HG02852 (cell line): ENCODE measurements around the gene NHSL1.

Source experiments
- ATAC-seq: cut with Tn5 transposase; IDR thresholded peaks from one replicate; pipeline ENCODE4 v1.9.1; 2021; ENCODE audit warnings: mild to moderate bottlenecking, moderate library complexity; ENCODE audit not compliant: unreplicated experiment

The NHSL1 gene

GRCh38 chr6:138467901-138468300, 31.4 kb downstream of the NHSL1 start:
- no peak for ATAC-seq

GRCh38 chr6:138465007-138465645, 34.2 kb downstream of the NHSL1 start:
- ATAC-seq = no peak

- no peak for ATAC-seq
Observed at GRCh38 chr6:138464085-138464484, 35.2 kb downstream of the NHSL1 start.

DNA sequence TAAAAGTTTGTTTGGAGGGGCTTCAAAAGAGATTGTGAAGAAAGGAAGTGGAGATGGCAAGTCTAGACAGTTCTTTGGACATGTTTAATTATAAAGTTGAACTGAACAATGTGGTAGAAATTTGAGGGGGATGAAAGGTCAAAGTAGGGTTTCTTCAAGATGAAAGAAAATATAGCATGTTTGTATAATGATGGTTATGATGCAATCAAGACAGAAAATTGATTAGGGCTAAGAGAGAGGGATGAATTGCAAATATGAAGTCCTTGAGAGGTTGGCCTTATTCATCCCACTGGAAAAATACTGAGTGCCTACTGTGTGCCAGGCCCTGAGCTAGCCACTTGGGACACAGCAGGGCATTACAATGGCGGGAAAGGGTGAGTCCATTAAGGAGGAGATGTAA, 37.6 kb downstream of the NHSL1 start:
- ATAC-seq = no peak

DNA sequence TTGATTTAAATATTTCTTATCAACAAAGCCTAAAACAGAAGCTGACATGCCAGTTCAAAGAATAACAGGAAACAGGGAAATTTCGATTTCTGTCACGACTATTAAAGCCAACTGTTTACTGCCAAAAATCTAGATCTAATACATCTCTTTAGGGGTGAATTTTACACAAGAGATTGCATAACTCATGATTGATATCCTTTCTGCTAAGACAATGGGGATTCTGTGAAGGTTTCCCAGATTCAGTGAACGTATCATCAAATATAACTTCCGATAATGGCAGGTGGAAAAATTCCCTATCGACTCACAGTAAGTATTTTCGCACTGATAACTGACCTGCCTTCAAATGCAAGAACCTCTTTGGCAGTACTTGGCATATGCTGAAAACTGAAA, 42.9 kb downstream of the NHSL1 start:
- no peak for ATAC-seq

DNA sequence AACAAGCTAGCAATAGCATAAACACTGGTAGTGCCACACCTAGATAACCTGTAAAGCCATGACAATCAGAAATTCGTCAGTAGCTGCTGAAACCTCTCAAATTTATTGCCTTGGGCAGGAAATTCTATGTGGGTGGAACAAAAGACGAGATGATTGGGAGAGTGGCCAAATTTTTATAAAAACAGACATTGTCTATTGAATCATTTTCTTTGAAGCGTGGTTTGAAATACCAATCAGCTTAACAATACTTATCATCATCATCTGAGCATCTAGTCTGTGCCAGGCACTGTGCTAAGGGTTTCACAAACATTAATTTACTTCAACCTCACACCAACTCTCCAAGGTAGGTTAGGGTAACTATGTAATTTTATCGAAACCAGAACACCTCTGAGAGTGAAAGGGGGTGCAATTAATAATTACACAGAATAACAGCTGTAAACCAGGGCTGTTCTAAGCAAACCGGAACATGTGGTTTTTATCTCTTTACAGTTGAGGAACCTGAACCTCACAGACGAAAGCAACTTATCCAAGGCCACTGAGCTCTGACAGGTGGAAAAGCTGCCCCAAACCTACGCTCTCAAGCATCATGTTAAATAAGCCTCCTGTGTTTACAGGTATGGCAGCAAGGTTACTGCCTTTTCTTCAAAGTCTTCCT, 43.4 kb downstream of the NHSL1 start:
- ATAC-seq = peak; percentile 81

- ATAC-seq = peak; percentile 68
Observed at GRCh38 chr6:138454981-138455706, 44.1 kb downstream of the NHSL1 start.

GRCh38 chr6:138451043-138451442, 48.3 kb downstream of the NHSL1 start:
- no peak for ATAC-seq

GRCh38 chr6:138450445-138450844, 48.8 kb downstream of the NHSL1 start:
- peak; percentile 71 for ATAC-seq

GRCh38 chr6:138446821-138447220, 52.5 kb downstream of the NHSL1 start:
- no peak for ATAC-seq

GRCh38 chr6:138443979-138444378, 55.3 kb downstream of the NHSL1 start:
- ATAC-seq = no peak

GRCh38 chr6:138442663-138443062, 56.6 kb downstream of the NHSL1 start:
- ATAC-seq = no peak

DNA sequence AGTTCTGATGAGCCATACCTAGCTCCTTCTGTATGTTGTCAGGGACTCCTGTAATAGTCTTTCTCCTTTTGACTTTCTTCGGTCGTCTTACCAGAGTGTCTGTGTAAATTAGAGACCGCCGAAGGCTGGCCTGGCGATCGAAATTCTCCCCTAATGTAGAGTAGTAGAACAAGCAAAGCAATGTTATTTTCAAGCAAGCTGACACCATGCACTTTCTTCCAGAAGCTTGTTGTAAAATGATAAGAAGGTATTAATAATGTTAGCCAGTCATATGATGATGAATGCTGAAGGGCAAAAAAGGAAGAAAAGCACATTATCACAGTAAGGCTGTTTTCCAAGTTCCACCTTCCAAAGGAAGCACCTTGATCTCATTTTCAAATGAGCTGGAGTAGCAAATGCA, 57.3 kb downstream of the NHSL1 start:
- ATAC-seq = no peak

- ATAC-seq = no peak
Observed at GRCh38 chr6:138440758-138441357, 58.4 kb downstream of the NHSL1 start.

- no peak for ATAC-seq
Observed at GRCh38 chr6:138440296-138440695, 59.0 kb downstream of the NHSL1 start.

GRCh38 chr6:138439546-138439945, 59.7 kb downstream of the NHSL1 start:
- no peak for ATAC-seq

- no peak for ATAC-seq
Observed at GRCh38 chr6:138434925-138435324, 64.4 kb downstream of the NHSL1 start.

GRCh38 chr6:138434096-138434495, 65.2 kb downstream of the NHSL1 start:
- ATAC-seq = no peak

DNA sequence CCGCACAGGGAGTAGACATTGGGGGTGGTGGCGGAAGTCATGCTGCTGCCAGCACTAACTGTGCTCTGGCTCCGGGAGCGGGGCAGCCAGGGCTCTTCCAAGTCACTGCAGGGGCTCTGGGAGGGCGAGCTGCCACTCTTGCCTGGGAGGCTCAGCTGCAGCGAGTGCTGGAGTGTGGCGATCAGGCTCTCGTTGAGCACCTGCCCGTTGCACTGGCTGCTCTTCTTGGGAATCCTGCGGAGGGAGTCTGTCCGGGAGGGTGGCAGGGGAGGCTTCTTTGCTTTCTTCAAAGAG, 67.3 kb downstream of the NHSL1 start:
- no peak for ATAC-seq

GRCh38 chr6:138431256-138432062, 67.8 kb downstream of the NHSL1 start:
- ATAC-seq = no peak
